Ramos (cell line): ENCODE measurements around the gene TLE6.
"Not testable (repeated sequence)": the region's sequence is repeated elsewhere in the genome, so short reads cannot be mapped to it uniquely, and the experiment has no call there.

Experiments used
- in situ Hi-C: fragments of 300-500 bp; cut with MboI; formaldehyde crosslinking; loops from one replicate; pipeline ENCODE4 v1.14.3; 2022; ENCODE audit warnings: low sequenced_read_pairs; ENCODE audit not compliant: unreplicated experiment

TLE6 gene

DNA sequence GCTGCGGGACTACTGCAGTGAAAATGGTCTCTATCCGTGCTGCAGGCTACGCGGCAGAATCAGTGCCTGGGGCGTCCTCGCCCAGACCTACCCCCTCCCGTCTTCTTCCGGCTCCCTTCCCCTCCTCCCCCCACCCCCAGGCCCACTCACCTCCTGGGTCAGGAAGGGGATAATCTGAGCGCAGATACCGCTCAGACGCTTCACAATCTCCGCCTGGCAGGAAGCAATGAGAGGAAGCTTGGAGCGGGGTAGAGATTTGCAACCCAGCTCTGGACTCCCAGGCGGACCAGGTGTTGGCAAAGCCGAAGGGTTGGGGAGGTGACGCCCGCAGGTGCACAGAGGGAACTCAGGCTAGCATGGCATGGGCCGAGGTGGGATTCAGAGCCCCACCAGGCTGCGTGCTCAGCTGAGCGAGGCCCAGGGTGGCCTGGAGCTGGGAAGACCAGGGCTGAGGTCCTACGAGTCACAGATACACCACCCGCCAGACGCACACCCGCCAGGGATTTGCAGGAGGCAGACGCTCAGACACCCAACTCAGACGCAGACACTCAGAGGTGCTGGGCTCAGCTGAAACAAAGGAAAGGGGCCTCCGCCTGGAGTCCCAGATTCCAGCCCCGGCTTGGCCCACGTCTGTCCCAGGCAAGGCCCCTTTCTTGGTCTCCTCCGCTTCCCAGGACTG is 47.6 kb downstream of the TLE6 start:
- in situ Hi-C loops, result no loop called here

- in situ Hi-C loops, result no loop called here
Observed at GRCh38 chr19:3025549-3025886, 48.2 kb downstream of the TLE6 start.

GRCh38 chr19:3026768-3027167 is 49.4 kb downstream of the TLE6 start:
- in situ Hi-C loops, result no loop called here

DNA sequence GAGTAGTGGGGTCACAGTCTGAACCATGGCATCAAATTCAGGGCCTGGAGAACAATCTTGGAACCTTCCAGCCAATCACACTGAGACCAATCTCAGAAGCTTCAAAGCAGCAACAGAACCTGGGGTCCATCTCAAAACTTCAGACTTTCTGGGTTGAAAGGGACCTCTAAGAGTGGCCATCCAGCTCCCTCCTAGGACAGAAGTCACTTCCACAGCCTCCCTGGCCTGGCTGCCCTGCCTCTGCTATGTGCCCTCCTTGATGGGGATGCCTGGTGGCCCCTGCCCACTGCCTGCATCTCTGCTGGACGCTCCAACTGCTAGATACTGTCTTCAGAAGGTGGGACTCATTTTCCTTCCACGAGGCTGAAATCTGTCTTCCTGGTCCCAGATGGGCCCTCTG is 49.9 kb downstream of the TLE6 start:
- in situ Hi-C loops, result no loop called here

DNA sequence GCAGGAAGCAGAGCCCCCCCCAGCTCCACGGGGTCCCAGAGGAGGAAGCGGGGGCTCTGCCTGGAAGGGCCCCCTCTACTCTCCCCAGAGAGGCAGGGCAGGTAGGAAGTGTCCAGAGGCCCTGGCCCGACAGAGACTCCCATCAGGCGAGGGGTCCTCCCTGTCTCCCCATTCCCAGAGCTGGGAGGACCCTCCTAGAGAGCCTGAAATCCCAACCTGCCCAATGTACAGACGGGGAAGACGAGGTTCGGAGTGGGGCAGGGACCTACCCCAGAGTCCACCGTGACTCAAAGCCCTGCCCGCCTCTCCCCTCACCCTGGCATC is 50.6 kb downstream of the TLE6 start:
- in situ Hi-C loops, result no loop called here

- in situ Hi-C loops, result no loop called here
Observed at GRCh38 chr19:3028305-3029064, 51.1 kb downstream of the TLE6 start.

GRCh38 chr19:3029065-3029923 is 51.9 kb downstream of the TLE6 start, which contains the start of gene TLE2:
Gene TLE2, minus strand, starts transcription at chr19:3029280. Its CDS starts 376 bp downstream, at chr19:3028904.
- in situ Hi-C loops, result no loop called here

GRCh38 chr19:3031607-3031867 is 54.2 kb downstream of the TLE6 start:
- in situ Hi-C loops, result no loop called here

DNA sequence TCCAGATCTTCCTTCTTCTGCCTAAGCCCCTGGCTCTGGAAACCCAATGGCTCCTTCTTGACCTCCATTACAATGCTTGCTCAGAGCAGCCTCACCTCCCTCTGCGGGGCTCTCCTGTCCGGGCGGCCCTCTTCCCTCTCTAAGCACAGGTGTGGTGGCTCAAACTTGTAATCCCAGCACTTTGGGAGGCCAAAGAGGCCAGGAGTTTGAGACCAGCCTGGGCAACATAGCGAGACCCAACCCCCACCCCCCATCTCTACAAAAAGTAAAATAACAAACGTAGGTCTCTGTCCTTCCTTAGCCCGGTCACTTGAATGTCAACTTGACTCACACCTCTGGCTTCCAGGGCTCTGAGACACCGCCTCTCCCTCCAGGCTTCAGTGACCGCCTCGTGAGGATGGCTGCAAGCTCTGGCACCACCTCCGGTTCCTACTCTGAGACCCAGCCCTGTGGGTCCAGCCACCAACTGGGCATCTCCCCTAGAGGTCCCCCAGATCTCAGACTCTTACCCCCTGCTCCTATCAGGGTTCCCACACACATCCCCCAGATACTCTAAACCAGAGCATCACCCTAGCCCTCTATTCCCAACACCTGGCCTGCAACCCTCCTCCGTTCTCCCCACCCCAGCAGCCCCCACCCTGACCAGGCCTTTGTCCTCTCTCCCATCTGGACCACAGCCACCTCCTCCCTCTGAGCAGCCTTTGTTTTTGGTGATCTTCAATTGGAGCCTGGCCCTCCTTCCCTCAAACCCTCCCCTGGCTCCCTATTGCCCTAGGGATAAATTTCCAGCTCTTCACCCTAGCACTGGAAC is 56.4 kb downstream of the TLE6 start:
- in situ Hi-C loops, result no loop called here

GRCh38 chr19:3034406-3034655 is 57.0 kb downstream of the TLE6 start:
- in situ Hi-C loops, result no loop called here

GRCh38 chr19:3034656-3035541 is 57.5 kb downstream of the TLE6 start:
- in situ Hi-C loops, result no loop called here

DNA sequence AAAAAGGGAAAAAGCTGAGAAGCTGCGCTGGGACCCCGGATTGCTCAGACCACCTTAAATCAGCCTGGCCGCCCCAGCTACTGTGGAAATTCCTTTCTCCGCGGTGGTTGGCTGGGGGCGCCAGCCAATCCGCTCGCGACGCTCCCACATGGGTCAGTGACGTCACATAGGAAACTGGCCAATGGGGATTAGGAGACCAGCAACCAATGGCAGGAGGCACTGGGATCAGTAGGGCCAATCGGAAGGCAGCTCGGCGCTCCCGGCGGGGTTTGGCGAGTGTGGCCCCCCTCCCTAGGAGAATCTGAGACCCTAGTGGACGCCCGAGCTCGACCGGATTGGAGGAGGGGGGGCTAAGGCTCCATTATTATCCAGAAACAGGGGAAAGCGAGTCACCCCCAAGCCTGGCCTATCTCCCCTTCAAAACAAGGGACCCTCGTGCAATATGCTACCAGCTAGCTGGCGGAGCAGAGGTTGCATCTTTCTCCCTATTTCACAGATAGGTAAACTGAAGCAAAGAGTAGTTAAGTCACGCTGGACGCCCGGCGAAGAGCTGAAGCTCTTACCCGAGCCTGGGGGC is 58.3 kb downstream of the TLE6 start:
- in situ Hi-C loops, result no loop called here

DNA sequence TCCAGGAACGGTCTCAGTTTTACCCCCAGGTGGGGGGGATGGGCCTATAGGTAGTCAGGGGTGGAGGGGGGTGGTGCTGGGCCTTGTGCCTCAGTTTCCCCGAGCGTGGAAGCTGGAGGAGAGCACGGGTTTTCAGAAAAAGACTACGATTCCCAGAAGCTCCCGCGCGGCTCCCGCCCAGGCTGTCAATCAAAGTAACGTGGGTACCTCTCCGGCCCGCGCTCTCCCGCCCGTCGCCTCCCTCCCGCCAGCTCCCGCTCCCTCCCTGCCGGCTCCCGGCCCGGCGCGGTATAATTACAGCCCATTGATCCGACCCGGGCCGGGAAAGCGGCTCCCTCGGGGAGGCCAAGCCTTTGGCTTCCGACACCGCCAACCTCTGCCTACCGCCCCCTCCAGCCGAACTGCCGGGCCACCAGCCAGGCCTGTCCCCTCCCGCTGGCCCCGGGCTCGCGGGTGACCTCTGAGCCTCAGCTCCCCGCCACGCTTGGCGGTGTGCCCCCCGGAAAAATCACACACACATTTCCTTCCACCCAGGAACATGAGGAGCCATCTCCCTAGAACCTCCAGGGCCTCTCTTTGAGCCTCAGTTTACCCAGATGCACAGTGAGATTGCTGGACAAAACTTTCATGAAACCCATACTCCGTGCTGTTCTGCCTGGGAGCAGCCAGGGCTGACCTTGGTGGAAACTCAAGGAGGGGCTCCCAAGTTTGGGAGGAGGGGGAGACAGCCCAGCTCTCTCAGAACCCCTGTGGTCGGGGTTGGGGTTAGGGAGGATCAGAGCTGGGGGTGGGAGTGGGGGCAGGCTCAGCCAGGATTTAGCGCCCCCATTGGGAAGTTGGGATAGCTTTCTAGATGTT is 59.0 kb downstream of the TLE6 start:
- in situ Hi-C loops, result no loop called here

DNA sequence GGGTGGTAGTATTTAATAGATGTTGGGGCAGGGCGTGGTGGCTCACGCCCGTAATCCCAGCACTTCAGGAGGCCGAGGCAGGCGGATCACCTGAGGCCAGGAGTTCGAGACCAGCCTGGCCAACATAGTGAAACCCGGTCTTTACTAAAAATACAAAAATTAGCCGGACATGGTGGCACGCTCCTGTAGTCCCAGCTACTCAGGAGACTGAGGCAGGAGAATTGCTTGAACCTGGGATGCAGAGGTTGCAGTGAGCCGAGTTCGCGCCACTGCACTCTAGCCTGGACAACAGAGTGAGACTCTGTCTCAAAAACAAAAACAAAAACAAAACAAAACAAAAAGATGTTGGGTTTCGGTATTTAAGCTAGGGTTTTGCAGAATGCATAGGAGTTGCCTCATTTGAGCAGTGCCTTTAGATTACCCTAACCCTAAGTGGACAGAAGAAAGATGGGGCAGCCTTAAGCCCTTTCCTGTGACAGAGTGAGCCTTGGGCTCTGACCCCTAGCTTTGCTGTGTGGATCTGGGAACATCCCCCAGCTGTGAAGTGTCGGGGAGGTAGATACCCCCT is 59.7 kb downstream of the TLE6 start:
- in situ Hi-C loops, result not testable (repeated sequence)

DNA sequence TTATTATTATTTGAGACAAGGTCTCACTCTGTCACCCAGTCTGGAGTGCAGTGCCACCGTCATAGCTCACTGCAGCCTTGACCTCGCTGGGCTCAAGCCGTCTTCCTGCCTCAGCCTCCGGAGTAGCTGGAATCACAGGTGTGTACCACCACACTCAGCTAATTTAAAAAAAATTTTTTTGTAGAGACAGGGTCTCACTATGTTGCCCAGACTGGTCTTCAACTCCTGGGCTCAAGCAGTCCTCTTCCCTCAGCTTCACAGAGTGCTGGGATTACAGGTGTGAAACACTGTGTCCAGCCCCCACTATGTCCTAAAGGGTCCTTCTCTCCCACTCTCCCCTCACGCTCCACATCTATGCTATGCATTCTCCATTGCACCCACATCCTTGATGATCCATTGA is 60.9 kb downstream of the TLE6 start:
- in situ Hi-C loops, result no loop called here

DNA sequence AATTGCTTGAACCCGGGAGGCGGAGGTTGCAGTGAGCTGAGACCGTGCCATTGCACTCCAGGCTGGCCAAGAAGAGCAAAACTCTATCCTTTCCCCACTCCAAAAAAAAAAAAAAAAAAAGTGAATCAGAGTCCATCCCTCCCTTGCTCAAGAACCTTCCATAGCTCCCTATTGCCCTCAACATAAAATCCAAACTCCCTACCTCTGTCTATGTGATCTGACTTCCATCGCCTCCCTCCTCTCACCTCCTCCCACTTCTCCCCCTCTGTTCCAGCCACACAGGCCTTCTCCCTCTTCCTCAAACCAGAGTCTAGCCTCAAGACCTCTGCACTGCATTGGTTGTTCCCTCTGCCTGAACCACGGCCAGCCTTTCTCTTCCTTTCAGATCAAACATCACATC is 61.8 kb downstream of the TLE6 start:
- in situ Hi-C loops, result no loop called here

GRCh38 chr19:3039641-3040077 is 62.3 kb downstream of the TLE6 start:
- in situ Hi-C loops, result no loop called here

DNA sequence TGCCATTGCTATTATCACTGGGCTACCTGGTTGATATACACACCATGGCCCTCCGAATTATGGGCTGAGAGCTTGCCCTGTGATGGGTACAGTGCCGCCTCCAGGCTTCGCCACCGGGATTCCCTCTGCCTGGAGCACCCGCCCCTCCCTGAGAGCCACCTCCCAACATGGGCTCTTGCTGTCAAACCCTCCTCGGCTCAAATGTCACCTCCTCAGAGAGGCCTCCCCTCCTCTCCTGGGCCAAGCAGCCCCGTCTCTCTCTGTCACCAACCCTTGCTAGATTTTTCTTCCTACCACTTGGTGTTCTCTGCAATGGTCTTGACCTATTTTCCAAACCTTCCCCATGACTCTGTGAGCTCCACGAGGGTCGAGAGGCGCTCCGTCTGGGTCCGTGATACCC is 64.0 kb downstream of the TLE6 start:
- in situ Hi-C loops, result no loop called here
